K562 (cell line): ENCODE measurements around the gene RNF126. TPM values are rescaled to one million over a fixed set of nuclear protein-coding genes. Genes with fewer than 3 reads are reported as not detected.

ENCODE experiments used
- ATAC-seq: fragments of 200-7000 bp; cut with Tn5 transposase; 3 replicates; pipeline ENCODE4 v1.9.1; 2020; ENCODE audit warnings: moderate library complexity
- BruUV-seq: library from RNA; stranded (reverse); fragments of 400-500 nt; replicated peaks from 2 replicates; lab custom pipeline; 2021; lab: Mats Ljungman, UMichigan
- CTCF ChIA-PET: fragments of 300-600 bp; formaldehyde crosslinking; extraction: SDS; loops from one replicate; lab custom pipeline; 2021; ENCODE audit warnings: low intra/inter-chr PET ratio; lab: Yijun Ruan, JAX
- POLR2A ChIA-PET: fragments of 300-600, 350-650 bp; sonication (Branson Sonifier 250); formaldehyde crosslinking; extraction: SDS; loops from one replicate; lab custom pipeline; 2021; ENCODE audit warnings: antibody characterized with exemption, inconsistent platforms; lab: Yijun Ruan, JAX
- DNase-seq, 4 experiments: peaks; one replicate each; pipeline versions ENCODE4 v3.0.0 to v3.0.0-alpha.2; 2011 to 2018; ENCODE audit warnings: low spot score in 3 of 4, mixed read lengths in 3 of 4; ENCODE audit errors: extremely low read depth in 1 of 4
- FAIRE-seq: peaks from 2 replicates; lab custom pipeline; 2011; peaks lifted over from hg19 to GRCh38; lab: Jason Lieb, UNC
- H2AFZ ChIP-seq: 2 replicates; pipeline ENCODE4 v1.6.0; 2011; ENCODE audit warnings: low read depth, low read length, control low read depth, inconsistent platforms
- H3K27ac ChIP-seq: fragments of 200-600 bp; 3 replicates; pipeline ENCODE4 v1.8.0; 2011; ENCODE audit warnings: low read depth, mild to moderate bottlenecking, control low read depth, inconsistent platforms, low read length, moderate library complexity, mixed read lengths; ENCODE audit errors: extremely low read depth
- H3K27me3 ChIP-seq, 2 experiments: fragments of 300-600 bp in 1 of 2; 2 replicates in 1 of 2; 3 replicates in 1 of 2; pipeline versions ENCODE4 v1.6.0 to v1.8.0; 2011; ENCODE audit warnings: inconsistent platforms in 2 of 2, low read length in 2 of 2, mild to moderate bottlenecking in 1 of 2, mixed read lengths in 1 of 2, moderate library complexity in 1 of 2; ENCODE audit not compliant: control insufficient read depth in 2 of 2, insufficient read depth in 2 of 2
- H3K36me3 ChIP-seq: fragments of 300-600 bp; 3 replicates; pipeline ENCODE4 v1.8.0; 2011; ENCODE audit warnings: mild to moderate bottlenecking, low read length, inconsistent platforms; ENCODE audit not compliant: control insufficient read depth, insufficient read depth
- H3K4me1 ChIP-seq, 2 experiments: fragments of 200-600 bp in 1 of 2; replicated peaks in 1 of 2; 2 replicates in 1 of 2; 3 replicates in 1 of 2; pipeline versions ENCODE4 v1.5.1 to v1.8.0; 2011; ENCODE audit warnings: inconsistent platforms in 2 of 2, low read length in 2 of 2, mild to moderate bottlenecking in 1 of 2, mixed read lengths in 1 of 2, moderate library complexity in 1 of 2; ENCODE audit not compliant: control insufficient read depth in 2 of 2, insufficient read depth in 2 of 2
- H3K4me2 ChIP-seq: 2 replicates; pipeline ENCODE4 v1.6.1; 2011; ENCODE audit warnings: low read length, control low read depth, inconsistent platforms, mixed read lengths; ENCODE audit not compliant: insufficient read depth
- H3K4me3 ChIP-seq: fragments of 200-600 bp; sonication (generic), shearing (Covaris generic); 2 replicates; pipeline ENCODE4 v1.5.1; 2016; ENCODE audit warnings: control low read depth, inconsistent platforms
- H3K79me2 ChIP-seq: fragments of 200-600 bp; 3 replicates; pipeline ENCODE4 v1.8.0; 2011; ENCODE audit warnings: low read length, inconsistent platforms; ENCODE audit not compliant: control insufficient read depth, insufficient read depth
- H3K9ac ChIP-seq, 2 experiments: 2 replicates each; pipeline versions ENCODE4 v1.6.0 to v1.6.1; 2011; ENCODE audit warnings: low read depth in 2 of 2, low read length in 2 of 2, control low read depth in 1 of 2, inconsistent platforms in 1 of 2, mild to moderate bottlenecking in 1 of 2, mixed read lengths in 1 of 2; ENCODE audit not compliant: insufficient read depth in 1 of 2
- H3K9me1 ChIP-seq: one replicate; pipeline ENCODE4 v1.6.0; 2011; ENCODE audit warnings: inconsistent platforms, mild to moderate bottlenecking, low read length, moderate library complexity; ENCODE audit not compliant: control insufficient read depth, insufficient read depth
- H3K9me3 ChIP-seq: replicated peaks from 2 replicates; pipeline ENCODE4 v1.5.1; 2011; ENCODE audit warnings: low read depth, low read length, inconsistent platforms; ENCODE audit not compliant: control insufficient read depth, insufficient read depth
- H4K20me1 ChIP-seq: replicated peaks from 2 replicates; pipeline ENCODE4 v1.6.1; 2011; ENCODE audit warnings: low read length, inconsistent platforms, mixed read lengths; ENCODE audit not compliant: control insufficient read depth, insufficient read depth
- RFX7 ChIP-seq: fragments of 250-450 bp; sonication (Bioruptor Pico); IDR thresholded peaks from 2 replicates; pipeline ENCODE4 v1.5.1; 2021; ENCODE audit warnings: mild to moderate bottlenecking
- SLC30A9 ChIP-seq: fragments of 250-450 bp; sonication (Bioruptor Pico); IDR thresholded peaks from 2 replicates; pipeline ENCODE4 v1.8.0; 2022; ENCODE audit warnings: mild to moderate bottlenecking, moderate library complexity
- ZNF134 ChIP-seq: fragments of 250-450 bp; sonication (Bioruptor Pico); conservative IDR thresholded peaks from 2 replicates; pipeline ENCODE4 v1.4.0; 2020
- ZNF76 ChIP-seq: fragments of 250-450 bp; sonication (Bioruptor Pico); IDR thresholded peaks from 2 replicates; pipeline ENCODE4 v1.4.0; 2020; ENCODE audit warnings: mild to moderate bottlenecking, moderate library complexity, borderline replicate concordance
- WGBS: fragments of 100-300 bp; shearing (Covaris generic); methylation state at CpG from one replicate; pipeline ENCODE4 v1.1.6; 2016; ENCODE audit warnings: low coverage, mixed read lengths; ENCODE audit not compliant: insufficient coverage; ENCODE audit errors: missing lambda C conversion rate; 5-methylcytosine and 5-hydroxymethylcytosine counted together
- in situ Hi-C: fragments of 300-500 bp; cut with MboI; formaldehyde crosslinking; loops from 4 replicates; pipeline ENCODE4 v1.15.0; 2018; ENCODE audit warnings: inconsistent platforms, mixed read lengths
- intact Hi-C: fragments of 100-400 bp; cut with micrococcal nuclease; formaldehyde crosslinking; loops from 2 replicates; pipeline ENCODE4 v1.14.2; 2022
- polyA plus RNA-seq, 8 experiments: library from polyadenylated mRNA; depleted of rRNA in 4 of 8; stranded (reverse) in 5 of 8; unstranded in 3 of 8; fragments of >200 nt; fragmentation: Nextera tagmentation in 2 of 8; fragmentation: Illumina TruSeq in 1 of 8; extraction: Ambion mirVana in 2 of 8; extraction: Trizol in 1 of 8; gene quantifications; 2 replicates each; pipeline versions ENCODE4 v1.2.1 to v1.2.3, GENCODE V29; 2011 to 2014; ENCODE audit warnings: inconsistent platforms in 1 of 8, missing spikeins in 1 of 8
- total RNA-seq, 7 experiments: library from RNA; depleted of rRNA in 6 of 7; stranded (reverse); fragments of >200 nt in 6 of 7; fragmentation: Illumina TruSeq in 2 of 7; extraction: Trizol in 2 of 7; gene quantifications; 2 replicates each; pipeline versions ENCODE4 v1.2.1 to v1.2.3, GENCODE V29; 2011 to 2021; ENCODE audit warnings: low replicate concordance in 1 of 7
- TF ChIP-seq, protein P1 (sequence below): fragments of 250-450 bp; sonication (Bioruptor Pico); IDR thresholded peaks from 2 replicates; pipeline ENCODE4 v1.8.0; 2022; ENCODE audit warnings: inconsistent platforms, mild to moderate bottlenecking, moderate library complexity, borderline replicate concordance

Gene RNF126
- total and polyA plus RNA-seq, 9 of the 15 experiments (the other 6 are each of a cell fraction or from before 2014, with no cell fraction given) = 0.27 to 101 (median 12.3) TPM

DNA sequence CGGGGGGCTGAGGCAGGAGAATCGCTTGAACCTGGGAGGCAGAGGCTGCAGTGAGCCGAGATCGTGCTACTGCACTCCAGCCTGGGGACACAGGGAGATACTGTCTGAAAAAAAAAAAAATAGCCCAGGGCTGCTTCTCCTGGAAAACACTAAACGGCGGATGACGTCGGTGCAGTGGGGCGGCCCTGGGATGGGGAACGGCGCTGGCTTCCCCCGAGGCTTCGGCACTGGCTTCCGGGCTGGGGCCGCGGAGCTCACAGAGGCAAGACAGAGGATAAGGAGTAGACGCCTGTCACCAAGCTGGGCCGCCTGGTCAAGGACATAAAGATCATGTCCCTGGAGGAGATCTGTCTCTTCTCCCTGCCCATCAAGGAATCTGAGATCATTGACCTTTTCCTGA is 27.2 kb upstream of the RNF126 start (continued):
- TF ChIP-seq ZNF76 (CRISPR knock-in tag) = no peak
- no peak for TF ChIP-seq SLC30A9 (CRISPR knock-in tag)
- TF ChIP-seq, protein P1, sequence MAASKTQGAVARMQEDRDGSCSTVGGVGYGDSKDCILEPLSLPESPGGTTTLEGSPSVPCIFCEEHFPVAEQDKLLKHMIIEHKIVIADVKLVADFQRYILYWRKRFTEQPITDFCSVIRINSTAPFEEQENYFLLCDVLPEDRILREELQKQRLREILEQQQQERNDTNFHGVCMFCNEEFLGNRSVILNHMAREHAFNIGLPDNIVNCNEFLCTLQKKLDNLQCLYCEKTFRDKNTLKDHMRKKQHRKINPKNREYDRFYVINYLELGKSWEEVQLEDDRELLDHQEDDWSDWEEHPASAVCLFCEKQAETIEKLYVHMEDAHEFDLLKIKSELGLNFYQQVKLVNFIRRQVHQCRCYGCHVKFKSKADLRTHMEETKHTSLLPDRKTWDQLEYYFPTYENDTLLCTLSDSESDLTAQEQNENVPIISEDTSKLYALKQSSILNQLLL (CRISPR knock-in tag) = no peak

DNA sequence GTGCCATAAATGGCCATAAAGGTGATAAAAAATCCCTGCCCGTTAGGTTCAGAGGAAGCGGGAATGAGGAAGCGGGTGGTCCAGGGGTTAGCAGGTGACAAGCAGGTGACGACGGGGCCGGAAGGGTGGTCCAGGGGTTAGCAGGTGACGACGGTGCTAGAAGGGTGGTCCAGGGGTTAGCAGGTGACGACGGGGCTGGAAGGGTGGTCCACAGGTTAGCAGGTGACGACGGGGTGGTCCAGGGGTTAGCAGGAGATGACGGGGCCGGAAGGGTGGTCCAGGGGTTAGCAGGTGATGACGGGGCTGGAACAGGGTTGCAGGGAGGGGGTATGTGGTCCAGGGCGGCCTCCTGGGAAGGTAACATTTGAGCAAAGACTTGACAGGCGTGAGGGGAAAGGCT is 26.0 kb upstream of the RNF126 start:
- H3K36me3 ChIP-seq = no peaks in the 10 kb centered on the region
- ATAC-seq (no peak), FAIRE-seq (no peak), DNase-seq (no peak)
- no peaks in the 10 kb centered on the region for H3K79me2 ChIP-seq
- no peak overlapping the region for H3K4me2 ChIP-seq
- H3K4me1 ChIP-seq = peaks cover 0 to 33% of the 10 kb centered on the region in 2 experiments; a peak in 2 of 5 replicates
- no TSS peak for BruUV-seq
- H3K27me3 ChIP-seq = no peaks in the 10 kb centered on the region
- 60% methylated on average over 17 of the region's 17 CpGs for WGBS
- CTCF ChIA-PET = no interaction called here
- no peak for TF ChIP-seq RFX7 (CRISPR knock-in tag)
- peak; percentile 73 for TF ChIP-seq ZNF134
- H3K9ac ChIP-seq = no peak overlapping the region
- no peaks in the 10 kb centered on the region for H4K20me1 ChIP-seq
- no peaks in the 10 kb centered on the region for H3K9me1 ChIP-seq
- in situ Hi-C loops (no loop called here), intact Hi-C loops (no loop called here)
- no peaks in the 10 kb centered on the region for H3K9me3 ChIP-seq
- H3K4me3 ChIP-seq = no peak overlapping the region
- POLR2A ChIA-PET = interaction anchor here (0.8 kb wide), 1 partner anchor 13 kb away, joined by 3 read pairs; no protein-coding TSS in a partner anchor
- no peak overlapping the region for H2AFZ ChIP-seq
- H3K27ac ChIP-seq = no peak overlapping the region
